K562 (cell line): ENCODE data around the gene ZNF236. TPM values are rescaled to one million over a fixed set of nuclear protein-coding genes. Genes with fewer than 3 reads are reported as not detected.

Source experiments
- COPS2 ChIP-seq: fragments of 450-650 bp; conservative IDR thresholded peaks from 2 replicates; pipeline ENCODE4 v1.6.1; 2016; ENCODE audit warnings: mild to moderate bottlenecking, moderate library complexity
- KDM4B ChIP-seq, 2 experiments: fragments of 450-650 bp in 1 of 2; sonication (generic) in 1 of 2; IDR thresholded peaks; 2 replicates each; pipeline ENCODE4 v1.6.1; 2016 to 2017; ENCODE audit warnings: borderline replicate concordance in 2 of 2, antibody characterized with exemption in 1 of 2, low read depth in 1 of 2, mild to moderate bottlenecking in 1 of 2
- MED1 ChIP-seq: sonication (generic); formaldehyde crosslinking; IDR thresholded peaks from 2 replicates; pipeline ENCODE4 v1.8.1; 2023; ENCODE audit warnings: missing genetic modification reagents, borderline replicate concordance
- MYC ChIP-seq, 2 experiments: fragments of 250-450 bp in 1 of 2; sonication (Bioruptor Pico) in 1 of 2; IDR thresholded peaks; 2 replicates each; pipeline versions ENCODE4 v1.5.1 to v1.6.1; 2012 to 2021; ENCODE audit warnings: low read depth in 2 of 2, borderline replicate concordance in 1 of 2, improper control_type of control experiment in 1 of 2, low read length in 1 of 2, mild to moderate bottlenecking in 1 of 2, moderate library complexity in 1 of 2
- NFATC3 ChIP-seq: fragments of 450-650 bp; IDR thresholded peaks from 2 replicates; pipeline ENCODE4 v1.6.1; 2017; ENCODE audit warnings: mild to moderate bottlenecking
- RBFOX2 ChIP-seq: fragments of 200-400 bp; formaldehyde crosslinking; IDR thresholded peaks from 2 replicates; pipeline ENCODE4 v1.6.1; 2017; ENCODE audit warnings: low read depth, mild to moderate bottlenecking, low read length, moderate library complexity
- SMAD4 ChIP-seq: fragments of 250-450 bp; sonication (Bioruptor Pico); conservative IDR thresholded peaks from 2 replicates; pipeline ENCODE4 v1.8.0; 2021; ENCODE audit warnings: inconsistent platforms, mild to moderate bottlenecking, moderate library complexity
- TBP ChIP-seq: optimal IDR thresholded peaks from 2 replicates; pipeline ENCODE3; 2011; ENCODE audit warnings: low read depth, low read length, improper control_type of control experiment
- TSC22D4 ChIP-seq: fragments of 450-650 bp; IDR thresholded peaks from 2 replicates; pipeline ENCODE4 v1.6.1; 2016; ENCODE audit warnings: missing genetic modification characterization, missing biosample characterization, control low read depth
- YY1 ChIP-seq, 3 experiments: IDR thresholded peaks; 2 replicates each; pipeline ENCODE4 v1.6.1; 2011; ENCODE audit warnings: low read length in 2 of 3, mild to moderate bottlenecking in 2 of 3, moderate library complexity in 2 of 3, borderline replicate concordance in 1 of 3, control low read depth in 1 of 3, low read depth in 1 of 3; ENCODE audit not compliant: insufficient read depth in 3 of 3, insufficient replicate concordance in 2 of 3, control insufficient read depth in 1 of 3, insufficient read length in 1 of 3; ENCODE audit errors: extremely low read depth in 1 of 3
- ZNF766 ChIP-seq: fragments of 200-800 bp; sonication (Bioruptor generic); conservative IDR thresholded peaks from 2 replicates; pipeline ENCODE4 v1.6.1; 2016; ENCODE audit warnings: missing genetic modification characterization, missing compliant biosample characterization
- polyA plus RNA-seq, 8 experiments: library from polyadenylated mRNA; depleted of rRNA in 4 of 8; stranded (reverse) in 5 of 8; unstranded in 3 of 8; fragments of >200 nt; fragmentation: Nextera tagmentation in 2 of 8; fragmentation: Illumina TruSeq in 1 of 8; extraction: Ambion mirVana in 2 of 8; extraction: Trizol in 1 of 8; gene quantifications; 2 replicates each; pipeline versions ENCODE4 v1.2.1 to v1.2.3, GENCODE V29; 2011 to 2014; ENCODE audit warnings: inconsistent platforms in 1 of 8, missing spikeins in 1 of 8
- total RNA-seq, 7 experiments: library from RNA; depleted of rRNA in 6 of 7; stranded (reverse); fragments of >200 nt in 6 of 7; fragmentation: Illumina TruSeq in 2 of 7; extraction: Trizol in 2 of 7; gene quantifications; 2 replicates each; pipeline versions ENCODE4 v1.2.1 to v1.2.3, GENCODE V29; 2011 to 2021; ENCODE audit warnings: low replicate concordance in 1 of 7
- TF ChIP-seq, protein P1 (sequence below), 2 experiments: IDR thresholded peaks; 2 replicates each; pipeline ENCODE4 v1.6.1; 2011; ENCODE audit warnings: borderline replicate concordance in 1 of 2, control low read depth in 1 of 2, low read depth in 1 of 2, low read length in 1 of 2, mild to moderate bottlenecking in 1 of 2, mixed read lengths in 1 of 2, moderate library complexity in 1 of 2; ENCODE audit not compliant: insufficient read depth in 1 of 2, insufficient read length in 1 of 2, poor library complexity in 1 of 2, severe bottlenecking in 1 of 2; ENCODE audit errors: extremely low read depth in 1 of 2
- TF ChIP-seq, protein P2 (sequence below), 3 experiments: fragments of 200-800 bp in 1 of 3; fragments of 250-450 bp in 1 of 3; fragments of 450-650 bp in 1 of 3; sonication (Bioruptor Pico) in 1 of 3; sonication (Bioruptor generic) in 1 of 3; formaldehyde crosslinking in 1 of 3; IDR thresholded peaks; 2 replicates each; pipeline versions ENCODE4 v1.6.1 to v1.8.0; 2016 to 2022; ENCODE audit warnings: mild to moderate bottlenecking in 2 of 3, missing genetic modification characterization in 2 of 3, missing compliant biosample characterization in 1 of 3, moderate library complexity in 1 of 3
- TF ChIP-seq, protein P3 (sequence below): fragments of 250-450 bp; sonication (Bioruptor Pico); IDR thresholded peaks from 2 replicates; pipeline ENCODE4 v1.4.0; 2020; ENCODE audit warnings: mild to moderate bottlenecking, moderate library complexity, borderline replicate concordance
- TF ChIP-seq, protein P4 (sequence below): fragments of 250-450 bp; sonication (Bioruptor Pico); IDR thresholded peaks from 2 replicates; pipeline ENCODE4 v1.8.0; 2022; ENCODE audit warnings: moderate library complexity, mild to moderate bottlenecking, inconsistent platforms

Gene ZNF236
- total and polyA plus RNA-seq, 9 of the 15 experiments (the other 6 are each of a cell fraction or from before 2014, with no cell fraction given), result 0.35 to 8.7 (median 3.4) TPM

DNA sequence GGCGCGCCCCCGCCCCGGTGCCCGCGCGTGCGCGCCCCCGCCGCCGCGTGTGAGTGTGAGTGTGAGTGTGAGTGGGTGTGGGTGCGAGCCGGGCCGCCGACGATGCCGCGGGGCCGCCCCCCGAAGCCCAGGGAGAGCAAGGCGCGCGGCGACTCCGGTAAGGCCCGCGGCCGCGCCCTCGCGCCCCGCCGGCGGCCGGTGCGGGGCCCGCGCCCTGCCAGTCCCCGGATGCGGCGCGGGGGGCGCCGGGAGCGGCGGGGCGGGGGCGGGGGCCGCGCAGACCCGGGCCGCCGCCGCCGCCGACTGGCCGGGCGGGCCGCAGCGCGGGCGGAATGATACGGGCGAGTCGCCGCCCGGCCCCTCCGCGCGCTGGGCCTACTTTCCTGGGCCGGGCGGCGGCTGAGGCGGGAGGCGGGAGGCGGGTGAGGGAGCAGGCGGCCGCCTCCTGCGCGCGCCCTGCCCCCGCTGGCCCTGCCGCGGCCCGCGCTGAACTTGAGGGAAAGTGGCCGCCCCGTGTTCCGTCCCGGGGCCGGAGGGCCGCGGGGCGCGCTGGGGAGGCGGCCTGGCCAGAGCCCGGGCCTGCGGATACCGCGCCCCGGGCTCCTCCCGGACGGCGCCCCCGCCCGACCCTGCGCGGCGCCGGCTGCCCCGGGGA lies at the start of gene ZNF236 (continued):
- TF ChIP-seq, protein P1, sequence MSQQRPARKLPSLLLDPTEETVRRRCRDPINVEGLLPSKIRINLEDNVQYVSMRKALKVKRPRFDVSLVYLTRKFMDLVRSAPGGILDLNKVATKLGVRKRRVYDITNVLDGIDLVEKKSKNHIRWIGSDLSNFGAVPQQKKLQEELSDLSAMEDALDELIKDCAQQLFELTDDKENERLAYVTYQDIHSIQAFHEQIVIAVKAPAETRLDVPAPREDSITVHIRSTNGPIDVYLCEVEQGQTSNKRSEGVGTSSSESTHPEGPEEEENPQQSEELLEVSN (IDR thresholded peaks at IDR 0.05; ENCODE audit: borderline replicate concordance in 1 of 2, extremely low read depth in 1 of 2, insufficient read depth in 1 of 2, insufficient read length in 1 of 2, low read depth in 1 of 2, low read length in 1 of 2, poor library complexity in 1 of 2, severe bottlenecking in 1 of 2), result peak in 1 of 2 experiments; percentile 79
- TF ChIP-seq, protein P2, sequence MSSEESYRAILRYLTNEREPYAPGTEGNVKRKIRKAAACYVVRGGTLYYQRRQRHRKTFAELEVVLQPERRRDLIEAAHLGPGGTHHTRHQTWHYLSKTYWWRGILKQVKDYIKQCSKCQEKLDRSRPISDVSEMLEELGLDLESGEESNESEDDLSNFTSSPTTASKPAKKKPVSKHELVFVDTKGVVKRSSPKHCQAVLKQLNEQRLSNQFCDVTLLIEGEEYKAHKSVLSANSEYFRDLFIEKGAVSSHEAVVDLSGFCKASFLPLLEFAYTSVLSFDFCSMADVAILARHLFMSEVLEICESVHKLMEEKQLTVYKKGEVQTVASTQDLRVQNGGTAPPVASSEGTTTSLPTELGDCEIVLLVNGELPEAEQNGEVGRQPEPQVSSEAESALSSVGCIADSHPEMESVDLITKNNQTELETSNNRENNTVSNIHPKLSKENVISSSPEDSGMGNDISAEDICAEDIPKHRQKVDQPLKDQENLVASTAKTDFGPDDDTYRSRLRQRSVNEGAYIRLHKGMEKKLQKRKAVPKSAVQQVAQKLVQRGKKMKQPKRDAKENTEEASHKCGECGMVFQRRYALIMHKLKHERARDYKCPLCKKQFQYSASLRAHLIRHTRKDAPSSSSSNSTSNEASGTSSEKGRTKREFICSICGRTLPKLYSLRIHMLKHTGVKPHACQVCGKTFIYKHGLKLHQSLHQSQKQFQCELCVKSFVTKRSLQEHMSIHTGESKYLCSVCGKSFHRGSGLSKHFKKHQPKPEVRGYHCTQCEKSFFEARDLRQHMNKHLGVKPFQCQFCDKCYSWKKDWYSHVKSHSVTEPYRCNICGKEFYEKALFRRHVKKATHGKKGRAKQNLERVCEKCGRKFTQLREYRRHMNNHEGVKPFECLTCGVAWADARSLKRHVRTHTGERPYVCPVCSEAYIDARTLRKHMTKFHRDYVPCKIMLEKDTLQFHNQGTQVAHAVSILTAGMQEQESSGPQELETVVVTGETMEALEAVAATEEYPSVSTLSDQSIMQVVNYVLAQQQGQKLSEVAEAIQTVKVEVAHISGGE (CRISPR knock-in tag; IDR thresholded peaks at IDR 0.05), result peak in 1 of 3 experiments; percentile 59; a peak in 2 of 6 replicates
- TF ChIP-seq, protein P3, sequence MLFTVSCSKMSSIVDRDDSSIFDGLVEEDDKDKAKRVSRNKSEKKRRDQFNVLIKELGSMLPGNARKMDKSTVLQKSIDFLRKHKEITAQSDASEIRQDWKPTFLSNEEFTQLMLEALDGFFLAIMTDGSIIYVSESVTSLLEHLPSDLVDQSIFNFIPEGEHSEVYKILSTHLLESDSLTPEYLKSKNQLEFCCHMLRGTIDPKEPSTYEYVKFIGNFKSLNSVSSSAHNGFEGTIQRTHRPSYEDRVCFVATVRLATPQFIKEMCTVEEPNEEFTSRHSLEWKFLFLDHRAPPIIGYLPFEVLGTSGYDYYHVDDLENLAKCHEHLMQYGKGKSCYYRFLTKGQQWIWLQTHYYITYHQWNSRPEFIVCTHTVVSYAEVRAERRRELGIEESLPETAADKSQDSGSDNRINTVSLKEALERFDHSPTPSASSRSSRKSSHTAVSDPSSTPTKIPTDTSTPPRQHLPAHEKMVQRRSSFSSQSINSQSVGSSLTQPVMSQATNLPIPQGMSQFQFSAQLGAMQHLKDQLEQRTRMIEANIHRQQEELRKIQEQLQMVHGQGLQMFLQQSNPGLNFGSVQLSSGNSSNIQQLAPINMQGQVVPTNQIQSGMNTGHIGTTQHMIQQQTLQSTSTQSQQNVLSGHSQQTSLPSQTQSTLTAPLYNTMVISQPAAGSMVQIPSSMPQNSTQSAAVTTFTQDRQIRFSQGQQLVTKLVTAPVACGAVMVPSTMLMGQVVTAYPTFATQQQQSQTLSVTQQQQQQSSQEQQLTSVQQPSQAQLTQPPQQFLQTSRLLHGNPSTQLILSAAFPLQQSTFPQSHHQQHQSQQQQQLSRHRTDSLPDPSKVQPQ (CRISPR knock-in tag), result no peak
- no peak for TF ChIP-seq MED1
- no peak for TF ChIP-seq TSC22D4 (tag)
- TF ChIP-seq MYC (IDR thresholded peaks at IDR 0.05; ENCODE audit: low read depth, low read length), result 0 out of 2 replicates have a peak, but pooled peaks have one; percentile 14
- TF ChIP-seq MYC (CRISPR knock-in tag; IDR thresholded peaks at IDR 0.05; ENCODE audit: borderline replicate concordance, low read depth), result no peak
- TF ChIP-seq ZNF766 (CRISPR knock-in tag), result peak; percentile 86
- peak; percentile 54 for TF ChIP-seq RBFOX2
- peak; percentile 85 for TF ChIP-seq SMAD4 (CRISPR knock-in tag)
- TF ChIP-seq, protein P4, sequence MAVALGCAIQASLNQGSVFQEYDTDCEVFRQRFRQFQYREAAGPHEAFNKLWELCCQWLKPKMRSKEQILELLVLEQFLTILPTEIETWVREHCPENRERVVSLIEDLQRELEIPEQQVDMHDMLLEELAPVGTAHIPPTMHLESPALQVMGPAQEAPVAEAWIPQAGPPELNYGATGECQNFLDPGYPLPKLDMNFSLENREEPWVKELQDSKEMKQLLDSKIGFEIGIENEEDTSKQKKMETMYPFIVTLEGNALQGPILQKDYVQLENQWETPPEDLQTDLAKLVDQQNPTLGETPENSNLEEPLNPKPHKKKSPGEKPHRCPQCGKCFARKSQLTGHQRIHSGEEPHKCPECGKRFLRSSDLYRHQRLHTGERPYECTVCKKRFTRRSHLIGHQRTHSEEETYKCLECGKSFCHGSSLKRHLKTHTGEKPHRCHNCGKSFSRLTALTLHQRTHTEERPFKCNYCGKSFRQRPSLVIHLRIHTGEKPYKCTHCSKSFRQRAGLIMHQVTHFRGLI, result no peak
- TF ChIP-seq TBP, result peak; percentile 62
- TF ChIP-seq YY1 (IDR thresholded peaks at IDR 0.05; ENCODE audit: borderline replicate concordance in 1 of 3, control insufficient read depth in 1 of 3, extremely low read depth in 1 of 3, insufficient read depth in 3 of 3, insufficient read length in 1 of 3, insufficient replicate concordance in 2 of 3, low read depth in 1 of 3, low read length in 2 of 3), result peak in 2 of 3 experiments; percentile 59 to 66
- TF ChIP-seq COPS2, result no peak
- TF ChIP-seq KDM4B (IDR thresholded peaks at IDR 0.05; ENCODE audit: borderline replicate concordance in 2 of 2, low read depth in 1 of 2), result no peak
- no peak for TF ChIP-seq NFATC3
